CD14-positive monocyte (primary cell): ENCODE data around the gene KCNQ1OT1. TPM values are rescaled to one million over a fixed set of nuclear protein-coding genes. Genes with fewer than 3 reads are reported as not detected.

ENCODE experiments used
- DNase-seq, 3 donors: peaks; one replicate each; pipeline ENCODE4 v3.0.0-alpha.2; 2011 to 2022
- H2AFZ ChIP-seq: 2 replicates; pipeline ENCODE4 v1.6.0; 2012; ENCODE audit warnings: mild to moderate bottlenecking, low read depth, low read length, inconsistent platforms; ENCODE audit not compliant: insufficient read depth, poor library complexity, severe bottlenecking
- H3K27ac ChIP-seq, 2 donors: 1 replicate in 1 of 2; 2 replicates in 1 of 2; pipeline ENCODE4 v1.5.1; 2012 to 2013; ENCODE audit warnings: low read length in 2 of 2, control low read depth in 1 of 2, inconsistent platforms in 1 of 2, low read depth in 1 of 2, mild to moderate bottlenecking in 1 of 2
- H3K27me3 ChIP-seq, 2 donors: one replicate each; pipeline versions ENCODE4 v1.6.0 to v1.6.1; 2011 to 2013; ENCODE audit warnings: low read length in 2 of 2; ENCODE audit not compliant: control insufficient read depth in 2 of 2, insufficient read depth in 2 of 2
- H3K36me3 ChIP-seq, 2 donors: replicated peaks in 1 of 2; 1 replicate in 1 of 2; 2 replicates in 1 of 2; pipeline versions ENCODE4 v1.5.1 to v1.6.1; 2012 to 2013; ENCODE audit warnings: low read length in 2 of 2, control low read depth in 1 of 2, inconsistent platforms in 1 of 2, mild to moderate bottlenecking in 1 of 2; ENCODE audit not compliant: insufficient read depth in 2 of 2, control insufficient read depth in 1 of 2
- H3K4me1 ChIP-seq, 2 donors: 1 replicate in 1 of 2; 2 replicates in 1 of 2; pipeline versions ENCODE4 v1.5.1 to v1.6.1; 2012 to 2013; ENCODE audit warnings: low read length in 2 of 2, control low read depth in 1 of 2, inconsistent platforms in 1 of 2, mild to moderate bottlenecking in 1 of 2, moderate library complexity in 1 of 2; ENCODE audit not compliant: insufficient read depth in 2 of 2, control insufficient read depth in 1 of 2
- H3K4me2 ChIP-seq: replicated peaks from 2 replicates; pipeline ENCODE3; 2012; ENCODE audit warnings: low read length, moderate library complexity, mild to moderate bottlenecking; ENCODE audit not compliant: poor library complexity, severe bottlenecking; ENCODE audit errors: extremely low read depth
- H3K4me3 ChIP-seq, 3 experiments: fragments of 200-600 bp in 1 of 3; sonication (generic) in 1 of 3; replicated peaks in 1 of 3; 1 replicate in 2 of 3; 2 replicates in 1 of 3; pipeline ENCODE4 v1.5.1; 2011 to 2013; ENCODE audit warnings: low read length in 3 of 3, mild to moderate bottlenecking in 3 of 3, control low read depth in 2 of 3, low read depth in 2 of 3, inconsistent platforms in 1 of 3, moderate library complexity in 1 of 3
- H3K79me2 ChIP-seq: 2 replicates; pipeline ENCODE4 v1.6.0; 2012; ENCODE audit warnings: mild to moderate bottlenecking, control low read depth, inconsistent platforms, low read length, moderate library complexity; ENCODE audit not compliant: insufficient read depth
- H3K9ac ChIP-seq: 2 replicates; pipeline ENCODE4 v1.6.0; 2017; ENCODE audit warnings: low read length, mild to moderate bottlenecking; ENCODE audit not compliant: insufficient read depth, poor library complexity, severe bottlenecking
- H3K9me3 ChIP-seq, 2 donors: replicated peaks in 1 of 2; 1 replicate in 1 of 2; 2 replicates in 1 of 2; pipeline versions ENCODE4 v1.5.1 to v1.6.1; 2012 to 2013; ENCODE audit warnings: low read length in 2 of 2, control low read depth in 1 of 2; ENCODE audit not compliant: control insufficient read depth in 1 of 2, insufficient read depth in 1 of 2
- H4K20me1 ChIP-seq: 2 replicates; pipeline ENCODE4 v1.6.0; 2012; ENCODE audit warnings: mild to moderate bottlenecking, low read length, control low read depth, moderate library complexity; ENCODE audit not compliant: insufficient read depth
- H3K27ac Mint-ChIP-seq, 7 donors: one replicate each; pipeline ENCODE4 v1.8.0; 2020; ENCODE audit warnings: mild to moderate bottlenecking in 7 of 7, mixed read lengths in 7 of 7, moderate library complexity in 6 of 7, inconsistent platforms in 2 of 7
- H3K27me3 Mint-ChIP-seq, 3 donors: one replicate each; pipeline ENCODE4 v1.8.0; 2021 to 2022; ENCODE audit warnings: low read depth in 3 of 3, mild to moderate bottlenecking in 3 of 3, mixed read lengths in 3 of 3, moderate library complexity in 3 of 3, inconsistent platforms in 1 of 3
- H3K36me3 Mint-ChIP-seq, 2 donors: one replicate each; pipeline ENCODE4 v1.8.0; 2020; ENCODE audit warnings: mixed read lengths in 2 of 2, inconsistent platforms in 1 of 2, mild to moderate bottlenecking in 1 of 2
- H3K4me1 Mint-ChIP-seq: one replicate; pipeline ENCODE4 v1.8.0; 2020; ENCODE audit warnings: mild to moderate bottlenecking, mixed read lengths
- H3K4me3 Mint-ChIP-seq, 2 donors: one replicate each; pipeline ENCODE4 v1.8.0; 2020; ENCODE audit warnings: mild to moderate bottlenecking in 2 of 2, mixed read lengths in 2 of 2, moderate library complexity in 1 of 2
- H3K9me3 Mint-ChIP-seq, 7 donors: one replicate each; pipeline ENCODE4 v1.8.0; 2020 to 2022; ENCODE audit warnings: mixed read lengths in 7 of 7, mild to moderate bottlenecking in 6 of 7, moderate library complexity in 6 of 7, inconsistent platforms in 2 of 7
- CTCF ChIP-seq: fragments of 200-600 bp; IDR thresholded peaks from one replicate; pipeline ENCODE4 v1.8.0; 2022; ENCODE audit warnings: antibody characterized with exemption, mild to moderate bottlenecking
- WGBS: methylation state at CpG from one replicate; pipeline ENCODE4 v1.1.5; 2013; ENCODE audit warnings: missing lambda C conversion rate; ENCODE audit not compliant: insufficient coverage; 5-methylcytosine and 5-hydroxymethylcytosine counted together
- intact Hi-C, 2 donors: fragments of 100-400 bp; cut with micrococcal nuclease; formaldehyde crosslinking; loops; one replicate each; pipeline versions ENCODE4 v1.15.0 to v1.15.1; 2023
- polyA plus RNA-seq, 3 donors: library from polyadenylated mRNA; depleted of rRNA in 1 of 3; unstranded in 2 of 3; stranded (reverse) in 1 of 3; fragments of 300-500 nt in 2 of 3; fragments of >200 nt in 1 of 3; fragmentation: Illumina TruSeq in 2 of 3; gene quantifications; 1 replicate in 2 of 3; 2 replicates in 1 of 3; pipeline ENCODE4 v1.2.3, GENCODE V29; 2012 to 2021

Gene KCNQ1OT1
- polyA plus RNA-seq, 3 donors = 0.01 to 0.04 (median 0.03) TPM

- Mint-ChIP-seq H3K36me3 (peaks cover 36 to 40% of the 10 kb centered on the region in 2 donors), H3K27me3 (peaks cover 3 to 7% (median 5%) of the 10 kb centered on the region in 3 donors), H3K4me1 (peaks cover 30% of the 10 kb centered on the region), H3K4me3 (no peak overlapping the region), H3K27ac (peak overlapping the region in 2 of 7 donors; percentile 13 to 68), H3K9me3 (peaks cover 8 to 12% (median 11%) of the 10 kb centered on the region in 7 donors)
- no peak overlapping the region for H3K4me2 ChIP-seq
- H3K4me1 ChIP-seq = peaks cover 21 to 23% of the 10 kb centered on the region in 2 donors
- H3K27ac ChIP-seq = no peak overlapping the region
- peaks cover 78% of the 10 kb centered on the region for H4K20me1 ChIP-seq
- WGBS = 100% methylated on average over 1 of the region's 5 CpGs
- no peak for DNase-seq
- TF ChIP-seq CTCF = no peak
- intact Hi-C loops = loop anchor here in 1 of 2 donors (10.0 kb wide), 1 partner anchor 188 kb away; the partner anchor contains the start of gene CDKN1C
- H3K27me3 ChIP-seq = no peaks in the 10 kb centered on the region
- peaks cover 11 to 17% of the 10 kb centered on the region in 2 donors for H3K9me3 ChIP-seq
- no peak overlapping the region for H3K9ac ChIP-seq
- no peak overlapping the region for H3K4me3 ChIP-seq
- no peak overlapping the region for H2AFZ ChIP-seq
- peaks cover 6 to 29% of the 10 kb centered on the region in 2 donors for H3K36me3 ChIP-seq
- H3K79me2 ChIP-seq = peaks cover 7% of the 10 kb centered on the region
Observed at GRCh38 chr11:2696455-2696854, 3.3 kb downstream of the KCNQ1OT1 start.

- Mint-ChIP-seq H3K27me3 (peaks cover 3 to 7% (median 5%) of the 10 kb centered on the region in 3 donors), H3K4me1 (peaks cover 24% of the 10 kb centered on the region), H3K27ac (peak overlapping the region in 2 of 7 donors; percentile 24 to 40), H3K9me3 (peaks cover 8 to 12% (median 11%) of the 10 kb centered on the region in 7 donors), H3K36me3 (peaks cover 40 to 46% of the 10 kb centered on the region in 2 donors), H3K4me3 (no peak overlapping the region)
- no peak for TF ChIP-seq CTCF
- Histone ChIP-seq H3K4me1 (peaks cover 15% of the 10 kb centered on the region in 2 donors), H3K9me3 (peaks cover 11 to 17% of the 10 kb centered on the region in 2 donors), H3K4me3 (no peak overlapping the region), H3K27ac (no peak overlapping the region), H3K27me3 (no peaks in the 10 kb centered on the region), H3K4me2 (no peak overlapping the region), H2AFZ (no peak overlapping the region), H3K79me2 (peaks cover 7% of the 10 kb centered on the region), H3K9ac (no peak overlapping the region), H4K20me1 (peaks cover 81% of the 10 kb centered on the region), H3K36me3 (peaks cover 6 to 29% of the 10 kb centered on the region in 2 donors)
- intact Hi-C loops = loop anchor here in 1 of 2 donors (10.0 kb wide), 1 partner anchor 190 kb away; the partner anchor contains the start of gene CDKN1C
- no CpG with 5 or more reads among the region's 9 CpGs for WGBS
- no peak for DNase-seq
Observed at GRCh38 chr11:2694995-2695939, 4.5 kb downstream of the KCNQ1OT1 start.
